HG02870 (cell line): ENCODE measurements around the gene MEGF6.

Experiments
- ATAC-seq: cut with Tn5 transposase; IDR thresholded peaks from one replicate; pipeline ENCODE4 v1.9.1; 2021; ENCODE audit warnings: mild to moderate bottlenecking, moderate library complexity; ENCODE audit not compliant: unreplicated experiment

MEGF6 gene

GRCh38 chr1:3492545-3493246 lies 118.6 kb downstream of the MEGF6 start:
- ATAC-seq = no peak

- ATAC-seq = peak; percentile 57
Measured at GRCh38 chr1:3491291-3492246, 119.7 kb downstream of the MEGF6 start.

DNA sequence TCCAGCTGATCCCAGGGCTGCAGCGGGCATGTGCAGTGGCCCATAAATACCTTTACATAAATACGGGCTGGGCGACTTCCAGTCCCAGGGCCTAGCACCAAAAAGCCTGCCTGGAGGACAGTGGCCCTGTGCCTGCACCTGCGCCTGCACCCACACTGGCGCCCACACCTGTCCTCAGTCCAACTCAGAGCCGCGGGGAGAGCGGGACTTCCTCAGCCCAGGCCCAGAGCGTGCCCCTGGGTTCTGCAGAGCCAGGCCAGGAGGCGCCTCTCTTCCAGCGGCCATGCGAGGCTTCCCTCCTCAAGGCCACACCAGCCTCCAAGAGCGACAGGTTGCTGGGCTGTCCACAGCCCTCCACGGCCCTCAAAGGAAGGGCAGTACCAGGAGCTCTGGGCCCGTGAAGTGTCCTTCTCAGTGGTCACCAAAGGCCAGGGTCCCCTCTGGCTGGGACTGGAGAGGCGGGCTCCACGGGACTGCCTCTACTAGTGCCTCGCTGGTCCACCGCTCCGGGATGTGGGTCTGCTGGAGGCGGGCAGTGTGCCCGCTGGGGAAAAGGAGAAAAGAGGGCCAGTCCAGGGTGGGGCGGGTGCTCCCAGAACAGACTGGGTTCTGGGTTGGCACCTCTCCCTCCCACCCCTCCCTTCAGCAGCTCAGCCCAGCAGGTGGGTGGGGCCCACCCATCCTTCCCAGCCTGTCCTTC lies 121.1 kb downstream of the MEGF6 start:
- no peak for ATAC-seq

- no peak for ATAC-seq
Measured at GRCh38 chr1:3488432-3488831, 122.9 kb downstream of the MEGF6 start.

GRCh38 chr1:3485016-3485415 lies 126.3 kb downstream of the MEGF6 start:
- ATAC-seq = no peak

GRCh38 chr1:3483801-3484444 lies 127.4 kb downstream of the MEGF6 start:
- ATAC-seq = no peak

DNA sequence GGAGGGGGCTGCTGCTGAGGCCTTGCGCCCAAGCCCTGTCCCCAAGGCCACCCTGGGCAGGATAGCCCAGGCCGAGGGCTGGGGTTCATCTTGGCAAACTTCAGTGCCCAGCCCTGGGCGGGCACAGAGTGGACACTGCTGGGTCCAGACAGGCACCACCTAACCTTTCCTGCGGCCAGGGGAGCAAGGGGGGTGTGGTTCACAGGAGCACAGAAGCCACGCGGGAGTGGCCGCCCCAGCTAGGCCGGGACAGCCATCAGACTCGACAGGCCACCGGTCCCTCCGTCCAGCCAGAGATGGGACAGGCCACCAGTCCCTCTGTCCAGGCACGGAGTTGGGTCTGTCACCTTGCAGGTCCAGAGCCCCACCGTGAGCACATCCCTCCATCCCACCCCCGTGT lies 127.9 kb downstream of the MEGF6 start:
- no peak for ATAC-seq

- no peak for ATAC-seq
Measured at GRCh38 chr1:3482378-3482849, 128.9 kb downstream of the MEGF6 start.

DNA sequence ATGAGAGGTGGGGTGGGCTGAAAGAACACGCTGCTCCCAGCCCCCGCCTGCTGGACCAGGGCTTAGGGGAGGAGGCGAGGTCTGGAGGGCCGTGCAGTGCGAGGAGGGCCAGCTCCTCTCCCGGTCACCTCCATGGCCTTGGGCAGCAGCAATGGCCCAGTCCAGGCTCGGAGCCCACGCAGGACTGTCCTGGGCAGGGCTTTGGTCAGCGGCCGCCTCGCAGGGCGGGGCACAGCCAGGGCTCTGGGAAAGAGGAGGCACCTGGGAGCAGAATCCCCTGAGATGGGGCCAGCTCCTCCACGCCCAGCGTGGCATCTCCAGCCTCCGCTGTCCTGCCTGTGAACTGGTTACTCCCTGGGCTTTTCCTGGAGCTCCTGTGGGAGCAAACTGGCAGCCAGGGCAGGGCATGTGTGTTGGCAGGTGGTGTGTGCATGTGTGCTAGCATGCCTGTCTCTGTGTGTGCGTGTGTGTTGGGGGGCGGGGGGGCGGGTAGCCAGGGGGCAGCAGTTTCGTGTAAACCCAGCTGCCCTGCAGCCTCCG lies 129.4 kb downstream of the MEGF6 start:
- no peak for ATAC-seq

DNA sequence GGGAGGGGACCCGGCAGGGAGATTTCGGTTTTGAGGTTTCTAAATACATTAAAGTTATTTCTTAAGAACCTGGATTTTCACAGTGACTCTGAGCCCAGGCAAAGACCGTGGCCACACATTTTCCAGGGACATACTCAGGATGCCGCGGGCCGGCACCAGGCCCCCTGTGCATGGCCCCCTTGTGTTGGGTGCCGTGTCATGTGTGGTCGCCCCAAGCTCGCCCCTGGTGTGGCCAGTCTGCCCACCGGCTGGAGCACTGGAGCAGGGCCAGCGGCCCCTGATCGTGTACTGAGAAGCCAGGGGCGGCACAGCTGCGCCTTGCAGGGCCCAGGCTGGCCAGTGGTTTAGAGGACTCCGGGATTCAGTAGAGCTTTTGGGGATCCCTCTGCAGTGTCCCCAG lies 130.3 kb downstream of the MEGF6 start:
- ATAC-seq = no peak

DNA sequence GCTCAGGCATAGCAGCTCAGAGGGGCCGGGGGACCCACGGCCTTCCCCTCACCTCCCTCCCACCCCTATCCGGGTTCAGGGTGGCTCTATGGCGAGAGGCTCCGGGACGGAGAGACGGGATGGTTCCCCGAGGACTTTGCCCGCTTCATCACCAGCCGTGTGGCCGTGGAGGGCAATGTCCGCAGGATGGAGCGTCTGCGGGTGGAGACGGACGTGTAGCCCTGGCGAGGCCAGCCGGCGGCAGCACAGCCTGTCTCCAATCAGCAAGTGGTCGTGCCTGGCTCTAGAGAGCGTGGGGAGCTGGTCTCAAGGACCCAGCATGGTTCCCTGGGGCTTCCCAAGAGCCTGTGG lies 131.0 kb downstream of the MEGF6 start:
- ATAC-seq = no peak

DNA sequence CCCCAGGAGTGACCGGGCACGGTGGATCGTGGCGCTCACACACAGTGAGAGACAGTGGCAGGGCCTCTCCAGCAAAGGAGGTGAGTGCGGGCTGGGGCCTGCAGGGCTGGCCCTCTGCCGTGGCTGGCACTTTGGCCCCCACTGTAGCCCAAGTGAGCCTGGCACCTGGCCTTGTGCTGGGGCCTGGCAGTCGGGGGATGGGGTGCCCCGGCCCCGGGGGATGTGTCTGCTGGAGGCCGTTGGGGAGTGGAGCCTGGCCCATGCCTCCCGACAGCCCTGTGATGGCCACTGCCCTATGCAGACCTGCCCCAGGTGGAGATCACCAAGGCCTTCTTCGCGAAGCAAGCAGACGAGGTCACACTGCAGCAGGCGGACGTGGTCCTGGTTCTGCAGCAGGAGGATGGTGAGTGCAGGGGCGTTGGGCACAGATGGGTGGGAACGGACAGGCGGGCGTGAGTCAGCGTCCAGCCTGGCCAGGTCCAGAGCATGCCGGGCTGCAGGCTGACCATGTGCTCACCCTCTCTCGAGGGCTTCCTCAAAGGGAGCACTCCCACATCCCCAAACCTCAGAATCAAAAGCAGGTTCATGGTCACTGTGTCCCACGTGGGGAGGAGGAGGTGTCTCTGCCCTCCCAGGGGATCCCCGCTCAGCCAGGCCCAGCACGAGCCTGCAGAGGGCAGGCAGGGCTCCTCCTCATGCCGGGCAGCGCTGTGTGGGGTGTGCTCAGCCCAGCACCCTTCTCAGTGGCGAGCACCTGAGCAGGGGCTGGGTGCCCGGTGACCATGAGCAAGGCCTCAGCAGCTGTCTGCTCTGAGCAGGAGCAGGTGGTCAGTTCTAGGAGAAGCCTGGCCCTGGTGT lies 131.6 kb downstream of the MEGF6 start:
- ATAC-seq = no peak

- no peak for ATAC-seq
Measured at GRCh38 chr1:3478187-3478586, 133.1 kb downstream of the MEGF6 start.

- no peak for ATAC-seq
Measured at GRCh38 chr1:3477241-3477995, 133.9 kb downstream of the MEGF6 start.

DNA sequence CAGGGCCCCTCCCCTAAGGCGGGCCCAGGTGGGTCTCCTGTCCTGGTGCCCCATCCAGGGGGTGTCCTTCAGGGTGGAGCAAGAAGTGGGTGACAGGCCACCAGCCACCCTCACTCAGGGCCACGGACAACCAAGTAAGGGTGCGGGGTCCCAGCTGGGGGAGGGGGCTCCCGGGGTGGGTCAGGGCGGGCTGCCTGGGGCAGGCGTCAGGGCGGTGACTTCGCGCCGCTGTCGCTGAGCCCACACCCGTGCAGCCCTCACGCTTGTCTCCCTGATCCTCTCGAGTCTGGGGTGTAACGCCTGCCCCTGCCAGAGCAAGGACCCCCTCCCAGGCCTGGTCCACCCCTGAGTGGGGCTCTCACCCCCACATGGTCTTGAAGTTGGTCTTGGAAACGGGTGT lies 134.6 kb downstream of the MEGF6 start:
- no peak for ATAC-seq

DNA sequence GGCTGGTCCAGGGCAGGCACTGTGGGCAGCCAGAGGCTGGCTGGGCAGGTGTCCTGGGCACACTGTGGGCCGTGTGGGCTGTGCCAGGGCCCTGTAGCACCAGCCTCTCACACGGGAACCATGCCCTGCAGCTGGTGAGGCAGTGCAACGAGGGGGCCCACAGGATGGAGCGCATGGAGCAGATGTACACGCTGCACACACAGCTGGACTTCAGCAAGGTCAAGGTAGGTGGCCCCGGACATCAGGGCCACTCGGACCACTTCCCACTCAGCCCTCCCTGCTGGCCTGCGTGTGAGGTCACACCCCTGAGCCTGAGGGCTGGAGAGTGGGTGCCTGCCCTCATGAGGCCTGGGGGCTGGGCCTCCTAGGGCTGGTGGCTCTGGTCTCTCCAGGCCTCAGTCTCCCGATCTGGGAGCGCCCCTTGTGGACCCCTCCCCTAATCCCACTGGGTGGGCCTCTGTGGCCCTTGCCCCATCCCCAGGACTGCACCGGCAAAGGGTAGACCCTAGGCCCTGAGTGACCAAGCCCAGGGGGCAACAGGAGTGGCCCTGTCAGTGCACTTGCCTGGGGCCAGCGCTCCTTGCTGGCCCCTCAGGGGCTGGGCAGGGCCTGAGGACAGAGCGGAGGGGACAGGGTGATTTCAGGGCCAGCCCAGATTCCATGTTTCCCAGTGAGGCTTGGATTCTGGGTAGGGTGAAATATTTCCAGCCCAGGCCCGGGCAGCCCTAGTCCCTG lies 135.3 kb downstream of the MEGF6 start:
- ATAC-seq = no peak

DNA sequence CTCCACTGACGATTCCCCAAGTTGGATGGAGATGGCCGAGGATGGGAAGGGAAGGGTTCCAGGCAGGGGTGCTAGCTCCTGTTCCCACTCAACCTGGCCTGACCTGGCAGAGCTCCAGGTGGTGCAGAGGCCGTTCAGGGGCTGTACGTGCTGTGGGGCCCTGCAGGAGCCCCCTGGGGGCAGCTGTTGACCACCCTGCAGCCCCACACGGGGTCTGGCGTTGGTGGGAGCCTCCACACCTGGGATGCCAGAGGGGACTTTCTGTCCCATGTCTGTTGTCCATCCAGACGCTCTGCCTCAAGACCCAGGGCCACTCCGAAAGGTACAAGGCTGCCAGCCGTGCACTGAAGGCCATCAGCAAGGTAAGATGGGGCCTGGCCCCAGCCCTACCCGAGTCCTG lies 136.9 kb downstream of the MEGF6 start:
- ATAC-seq = no peak

GRCh38 chr1:3474016-3474415 lies 137.3 kb downstream of the MEGF6 start:
- no peak for ATAC-seq
